Nephron progenitor cell (in vitro differentiated cells): Measurements from ENCODE around the gene CTNNBL1.

Experiments
- DNase-seq: peaks from one replicate; pipeline ENCODE4 v3.0.0; 2021
- H3K27ac Mint-ChIP-seq: 2 replicates; pipeline ENCODE4 v1.8.0; 2021; ENCODE audit warnings: mild to moderate bottlenecking, moderate library complexity, mixed read lengths
- H3K27me3 Mint-ChIP-seq: 2 replicates; pipeline ENCODE4 v1.8.0; 2021; ENCODE audit warnings: mild to moderate bottlenecking, low read depth, mixed read lengths; ENCODE audit not compliant: poor library complexity
- H3K36me3 Mint-ChIP-seq: 2 replicates; pipeline ENCODE4 v1.8.0; 2021; ENCODE audit warnings: low read depth, mixed read lengths
- H3K4me1 Mint-ChIP-seq: 2 replicates; pipeline ENCODE4 v1.8.0; 2021; ENCODE audit warnings: mixed read lengths
- H3K4me3 Mint-ChIP-seq: 2 replicates; pipeline ENCODE4 v1.8.0; 2021; ENCODE audit warnings: mild to moderate bottlenecking, moderate library complexity, mixed read lengths
- H3K9me3 Mint-ChIP-seq: 2 replicates; pipeline ENCODE4 v1.8.0; 2021; ENCODE audit warnings: mild to moderate bottlenecking, moderate library complexity, mixed read lengths
- CTCF ChIP-seq: fragments of 200-600 bp; sonication (generic); IDR thresholded peaks from 2 replicates; pipeline ENCODE4 v1.5.0; 2021; ENCODE audit warnings: antibody characterized with exemption

The CTNNBL1 gene

GRCh38 chr20:37914672-37915433 lies 221.0 kb downstream of the CTNNBL1 start:
- H3K4me1 Mint-ChIP-seq: peaks cover 76% of the 10 kb centered on the region
- no peak for TF ChIP-seq CTCF
- peak overlapping the region; percentile 64 for H3K27ac Mint-ChIP-seq
- H3K9me3 Mint-ChIP-seq: no peaks in the 10 kb centered on the region
- H3K27me3 Mint-ChIP-seq: peaks cover 6% of the 10 kb centered on the region
- DNase-seq: peak; percentile 61
- no peaks in the 10 kb centered on the region for H3K36me3 Mint-ChIP-seq
- peak overlapping the region; percentile 78 for H3K4me3 Mint-ChIP-seq

GRCh38 chr20:37915434-37915787 lies 221.6 kb downstream of the CTNNBL1 start:
- Mint-ChIP-seq H3K4me1 (peaks cover 76% of the 10 kb centered on the region), H3K36me3 (no peaks in the 10 kb centered on the region)
- no peak for TF ChIP-seq CTCF

GRCh38 chr20:37915800-37916570 lies 222.2 kb downstream of the CTNNBL1 start:
- Mint-ChIP-seq H3K27ac (no peak overlapping the region), H3K27me3 (peaks cover 6% of the 10 kb centered on the region), H3K36me3 (no peaks in the 10 kb centered on the region), H3K9me3 (no peaks in the 10 kb centered on the region), H3K4me1 (peaks cover 81% of the 10 kb centered on the region), H3K4me3 (peak overlapping the region; percentile 72)
- TF ChIP-seq CTCF: no peak
- peak; percentile 43 for DNase-seq

More at GRCh38 chr20:37915434-37915787, 221.6 kb downstream of the CTNNBL1 start:
- peaks cover 6% of the 10 kb centered on the region for H3K27me3 Mint-ChIP-seq
- no peak for DNase-seq
- H3K4me3 Mint-ChIP-seq: peak overlapping the region; percentile 78
- H3K9me3 Mint-ChIP-seq: no peaks in the 10 kb centered on the region
- no peak overlapping the region for H3K27ac Mint-ChIP-seq

GRCh38 chr20:37917461-37917860 lies 223.6 kb downstream of the CTNNBL1 start:
- Mint-ChIP-seq H3K4me1 (peaks cover 71% of the 10 kb centered on the region), H3K36me3 (no peaks in the 10 kb centered on the region), H3K27me3 (peaks cover 9% of the 10 kb centered on the region), H3K9me3 (no peaks in the 10 kb centered on the region), H3K4me3 (no peak overlapping the region), H3K27ac (no peak overlapping the region)
- TF ChIP-seq CTCF: no peak
- no peak for DNase-seq

DNA sequence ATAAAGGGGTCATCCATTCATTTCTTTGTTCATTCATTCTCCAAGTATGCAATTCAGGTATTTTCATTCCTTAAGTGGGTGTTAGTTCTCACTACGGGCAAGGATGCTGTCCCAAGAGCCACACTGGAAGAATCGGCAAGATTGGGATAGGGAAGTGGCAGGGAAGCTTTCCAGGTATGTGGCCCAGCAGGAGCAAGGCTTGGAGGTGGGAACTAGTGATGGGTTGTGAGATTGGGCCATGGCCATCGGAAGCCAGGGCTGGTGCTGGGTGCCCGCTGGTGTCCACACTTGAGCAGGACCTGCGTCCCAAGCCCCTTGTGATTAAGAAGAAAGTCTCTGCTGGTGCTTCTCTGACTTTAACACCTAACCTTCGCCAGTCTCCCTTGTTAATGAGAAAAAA lies 224.2 kb downstream of the CTNNBL1 start:
- no peaks in the 10 kb centered on the region for H3K36me3 Mint-ChIP-seq
- TF ChIP-seq CTCF: no peak
- peaks cover 65% of the 10 kb centered on the region for H3K4me1 Mint-ChIP-seq
- no peak for DNase-seq
- H3K27ac Mint-ChIP-seq: no peak overlapping the region
- H3K9me3 Mint-ChIP-seq: no peaks in the 10 kb centered on the region
- H3K27me3 Mint-ChIP-seq: peaks cover 4% of the 10 kb centered on the region
- no peak overlapping the region for H3K4me3 Mint-ChIP-seq
